Testis (tissue), 2 donors: ENCODE data around the gene POR.

Source experiments
- CTCF ChIP-seq, 3 experiments: fragments of 450-650 bp in 2 of 3; fragments of 200-600 bp in 1 of 3; sonication (generic) in 1 of 3; IDR thresholded peaks; one replicate each; pipeline ENCODE4 v1.5.1; 2016 to 2019; ENCODE audit warnings: antibody characterized with exemption in 3 of 3, mild to moderate bottlenecking in 2 of 3, moderate library complexity in 1 of 3
- POLR2A ChIP-seq: fragments of 450-650 bp; IDR thresholded peaks from one replicate; pipeline ENCODE4 v1.6.1; 2017; ENCODE audit warnings: antibody characterized with exemption, mild to moderate bottlenecking, moderate library complexity

GRCh38 chr7:75967055-75967454, 52.1 kb downstream of the POR start:
- TF ChIP-seq CTCF (IDR thresholded peaks at IDR 0.05) (no peak), POLR2A (no peak)
